G401.6 (cell line): ENCODE results near the gene PDX1.

Experiments
- FAIRE-seq: peaks from 2 replicates; lab custom pipeline; 2012; peaks lifted over from hg19 to GRCh38; lab: Jason Lieb, UNC

The PDX1 gene

DNA sequence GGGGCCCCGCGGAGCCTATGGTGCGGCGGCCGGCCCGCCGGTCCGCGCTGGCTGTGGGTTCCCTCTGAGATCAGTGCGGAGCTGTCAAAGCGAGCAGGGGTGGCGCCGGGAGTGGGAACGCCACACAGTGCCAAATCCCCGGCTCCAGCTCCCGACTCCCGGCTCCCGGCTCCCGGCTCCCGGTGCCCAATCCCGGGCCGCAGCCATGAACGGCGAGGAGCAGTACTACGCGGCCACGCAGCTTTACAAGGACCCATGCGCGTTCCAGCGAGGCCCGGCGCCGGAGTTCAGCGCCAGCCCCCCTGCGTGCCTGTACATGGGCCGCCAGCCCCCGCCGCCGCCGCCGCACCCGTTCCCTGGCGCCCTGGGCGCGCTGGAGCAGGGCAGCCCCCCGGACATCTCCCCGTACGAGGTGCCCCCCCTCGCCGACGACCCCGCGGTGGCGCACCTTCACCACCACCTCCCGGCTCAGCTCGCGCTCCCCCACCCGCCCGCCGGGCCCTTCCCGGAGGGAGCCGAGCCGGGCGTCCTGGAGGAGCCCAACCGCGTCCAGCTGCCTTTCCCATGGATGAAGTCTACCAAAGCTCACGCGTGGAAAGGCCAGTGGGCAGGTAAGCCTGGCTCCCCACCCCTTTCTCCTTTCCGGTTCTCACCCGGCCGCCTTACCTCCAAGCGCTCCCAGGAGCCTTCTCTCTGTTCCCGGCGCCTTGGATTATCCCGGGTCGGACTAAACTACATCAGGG lies at the start of gene PDX1:
TSS of gene PDX1 (plus strand) at position 67 of the 743 bp plus-strand sequence. CDS start at position 206, 139 bp downstream.
- no peak for FAIRE-seq

DNA sequence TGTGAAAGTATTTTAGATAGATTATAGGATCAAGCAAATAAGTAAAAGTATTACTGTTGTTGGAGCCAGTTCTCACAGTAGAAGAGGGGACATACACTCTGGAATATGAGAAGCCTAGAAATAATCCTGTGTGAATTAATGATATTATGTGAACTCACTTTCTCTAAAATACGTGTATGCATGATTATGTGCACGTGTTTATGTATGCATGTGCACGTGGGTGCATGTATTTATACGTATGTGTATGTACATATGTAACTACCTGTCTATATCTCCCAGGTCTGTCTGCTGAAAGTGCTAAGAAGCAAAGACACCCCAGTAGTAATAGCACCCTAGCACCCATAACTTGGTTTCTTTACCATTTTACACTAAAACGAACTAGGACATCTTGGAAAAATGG lies 41.5 kb upstream of the PDX1 start:
- no peak for FAIRE-seq

DNA sequence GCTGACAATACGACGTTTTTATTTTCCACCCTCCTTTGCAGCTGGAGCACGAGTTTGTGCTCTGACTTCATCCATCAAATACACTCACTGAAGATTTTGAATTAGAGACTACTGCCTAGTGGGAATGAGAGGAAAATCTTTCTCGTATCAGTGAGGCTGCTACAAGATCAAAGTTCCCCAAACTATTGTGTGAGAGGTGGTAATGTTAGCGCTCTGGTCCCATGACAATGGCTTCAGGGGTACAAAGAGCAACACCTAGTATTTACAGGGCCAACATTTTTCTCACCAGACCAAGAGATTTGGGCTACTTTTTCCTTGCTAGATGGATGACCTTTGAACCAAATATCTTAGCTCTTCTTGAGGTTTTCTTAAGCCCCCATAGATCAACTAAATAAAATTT lies 30.3 kb upstream of the PDX1 start:
- FAIRE-seq = no peak

DNA sequence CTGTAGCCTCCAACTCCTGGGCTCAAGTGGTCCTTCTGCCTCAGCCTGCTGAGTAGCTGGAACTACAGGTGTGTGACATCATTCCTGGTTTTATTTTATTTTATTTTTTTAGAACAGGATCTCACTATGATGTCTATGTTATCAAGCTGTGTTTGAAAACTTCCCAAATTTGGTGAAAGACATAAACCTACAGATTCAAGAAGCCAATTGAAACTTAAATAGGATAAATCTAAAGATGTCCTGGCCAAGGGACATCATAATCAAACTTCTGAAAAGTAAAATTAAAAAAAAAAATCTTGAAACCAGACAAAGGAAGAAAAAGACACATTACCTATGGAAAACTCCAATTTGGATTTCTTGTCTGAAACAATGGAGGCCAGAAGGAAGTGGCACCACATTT lies 23.1 kb upstream of the PDX1 start:
- FAIRE-seq = no peak

DNA sequence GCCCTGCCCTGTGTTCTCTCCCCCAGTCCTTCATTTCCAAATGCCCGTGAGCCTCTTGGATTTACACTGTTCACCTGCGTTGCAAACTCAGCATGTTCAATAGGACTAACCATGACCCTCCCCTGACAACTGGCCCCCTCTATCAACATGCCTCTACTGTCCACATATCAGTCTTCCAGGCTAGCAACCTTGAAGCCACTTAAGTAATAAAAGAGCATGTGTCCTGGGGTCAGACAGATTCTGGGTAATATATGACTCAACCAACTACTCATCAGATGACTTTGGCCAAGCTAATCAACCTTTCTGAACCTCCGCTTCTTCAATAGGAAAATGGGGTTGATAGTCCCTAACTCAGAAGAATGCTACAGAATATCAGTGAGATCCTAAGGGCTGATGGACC lies 15.1 kb upstream of the PDX1 start:
- no peak for FAIRE-seq

DNA sequence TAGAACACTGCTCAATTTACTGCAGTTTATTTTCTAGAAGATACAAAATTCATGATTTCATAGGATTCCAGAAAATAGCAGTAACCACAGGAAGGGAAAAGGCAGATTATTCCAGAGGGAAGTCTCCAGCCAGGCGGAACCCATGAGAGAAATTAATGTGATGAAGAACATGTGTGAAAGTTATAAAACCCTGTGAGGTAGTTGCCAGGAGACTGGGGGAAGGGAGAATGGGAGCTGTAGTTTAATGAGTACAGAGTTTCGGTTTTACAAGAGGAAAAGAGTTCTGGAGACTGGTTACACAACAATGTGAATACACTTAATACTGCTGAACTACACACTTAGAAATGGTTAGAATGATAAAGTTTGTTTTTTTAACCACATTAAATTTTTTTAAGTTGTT lies 14.2 kb upstream of the PDX1 start:
- FAIRE-seq = no peak

DNA sequence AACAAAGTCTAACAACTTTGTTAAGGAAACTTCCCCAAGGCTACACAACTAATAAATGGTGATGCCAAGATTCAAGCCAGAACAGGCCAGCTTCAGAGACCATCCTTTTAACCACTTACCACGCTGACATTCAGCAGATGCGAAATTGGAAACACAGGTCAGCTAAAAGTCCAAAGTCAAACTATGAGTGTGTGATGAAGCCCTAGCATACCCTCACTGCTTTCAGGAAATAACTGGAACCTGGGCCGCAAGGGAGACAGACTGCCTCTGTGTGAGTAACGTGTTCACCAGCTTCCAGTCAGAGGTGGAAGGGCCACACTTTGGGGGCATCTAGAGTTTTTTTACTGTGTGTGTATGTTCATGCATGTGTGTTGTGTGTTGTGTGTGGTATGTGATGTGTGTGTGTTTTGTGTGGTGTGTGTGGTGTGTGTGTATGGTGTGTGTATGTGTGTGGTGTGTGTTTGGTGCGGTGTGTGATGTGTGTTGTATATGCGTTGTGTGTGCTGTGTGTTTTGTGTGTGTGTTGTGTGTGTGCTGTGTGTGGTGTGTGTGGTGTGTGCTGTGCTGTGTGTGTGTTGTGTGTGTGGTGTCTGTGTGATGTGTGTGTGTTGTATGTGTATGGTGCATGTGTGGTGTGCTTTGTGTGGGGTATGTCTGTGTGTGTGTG lies 12.5 kb upstream of the PDX1 start:
- FAIRE-seq = no peak

DNA sequence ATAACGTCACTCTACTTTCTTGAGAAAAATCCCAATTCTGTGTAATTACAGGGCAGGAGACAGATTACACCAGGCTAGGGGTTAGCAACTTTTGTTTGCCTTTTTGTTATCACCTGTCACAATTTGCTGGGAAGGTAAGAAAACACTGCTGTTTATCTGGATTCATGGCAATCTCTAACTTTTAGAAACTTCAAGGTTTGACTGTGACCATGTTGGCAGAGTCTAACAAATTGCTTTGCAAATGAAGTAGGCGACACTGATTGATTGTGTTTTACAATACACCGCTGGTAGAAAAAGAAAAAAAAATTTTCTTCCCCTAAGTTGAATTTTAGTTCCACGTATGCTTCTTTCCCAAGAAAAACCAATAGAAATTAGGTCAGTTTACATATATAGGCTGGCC lies 10.4 kb upstream of the PDX1 start:
- no peak for FAIRE-seq

DNA sequence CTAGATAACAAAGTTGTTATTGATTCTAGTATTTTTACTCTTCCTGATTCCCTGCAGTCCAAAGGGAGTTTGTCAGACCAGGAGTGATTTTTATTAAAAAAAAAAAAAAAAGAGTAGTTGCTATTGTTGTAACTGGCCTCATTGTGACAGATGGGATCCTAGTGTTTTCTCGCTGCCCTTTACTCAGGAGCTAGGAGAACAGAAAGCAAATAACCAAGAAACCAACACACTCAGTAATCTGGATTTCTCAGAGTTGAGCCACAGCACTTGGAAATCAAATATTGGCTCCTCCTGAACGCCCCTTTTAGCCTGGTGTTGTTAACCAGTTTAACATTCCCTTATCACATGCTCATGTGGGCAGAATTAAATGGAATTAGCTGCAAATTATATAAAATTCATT lies 8.3 kb upstream of the PDX1 start:
- no peak for FAIRE-seq

DNA sequence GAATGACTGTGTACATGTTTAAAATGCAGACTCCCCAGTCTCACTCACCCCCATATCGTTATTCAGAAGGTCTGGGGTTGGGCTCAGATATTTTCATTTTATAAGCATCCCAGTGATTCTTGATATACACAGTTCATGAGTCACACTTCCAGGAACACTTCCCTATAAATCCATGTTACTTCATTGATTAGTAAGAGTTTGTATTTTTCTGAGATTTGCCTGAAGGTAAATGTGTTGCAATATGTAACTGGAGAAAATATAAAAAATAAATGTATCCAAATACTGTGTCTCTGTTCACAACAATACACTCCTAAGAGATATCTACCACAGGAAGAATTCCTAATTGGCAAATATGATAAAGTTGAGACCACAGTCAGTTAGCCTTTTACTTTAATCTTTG lies 6.6 kb upstream of the PDX1 start:
- no peak for FAIRE-seq

DNA sequence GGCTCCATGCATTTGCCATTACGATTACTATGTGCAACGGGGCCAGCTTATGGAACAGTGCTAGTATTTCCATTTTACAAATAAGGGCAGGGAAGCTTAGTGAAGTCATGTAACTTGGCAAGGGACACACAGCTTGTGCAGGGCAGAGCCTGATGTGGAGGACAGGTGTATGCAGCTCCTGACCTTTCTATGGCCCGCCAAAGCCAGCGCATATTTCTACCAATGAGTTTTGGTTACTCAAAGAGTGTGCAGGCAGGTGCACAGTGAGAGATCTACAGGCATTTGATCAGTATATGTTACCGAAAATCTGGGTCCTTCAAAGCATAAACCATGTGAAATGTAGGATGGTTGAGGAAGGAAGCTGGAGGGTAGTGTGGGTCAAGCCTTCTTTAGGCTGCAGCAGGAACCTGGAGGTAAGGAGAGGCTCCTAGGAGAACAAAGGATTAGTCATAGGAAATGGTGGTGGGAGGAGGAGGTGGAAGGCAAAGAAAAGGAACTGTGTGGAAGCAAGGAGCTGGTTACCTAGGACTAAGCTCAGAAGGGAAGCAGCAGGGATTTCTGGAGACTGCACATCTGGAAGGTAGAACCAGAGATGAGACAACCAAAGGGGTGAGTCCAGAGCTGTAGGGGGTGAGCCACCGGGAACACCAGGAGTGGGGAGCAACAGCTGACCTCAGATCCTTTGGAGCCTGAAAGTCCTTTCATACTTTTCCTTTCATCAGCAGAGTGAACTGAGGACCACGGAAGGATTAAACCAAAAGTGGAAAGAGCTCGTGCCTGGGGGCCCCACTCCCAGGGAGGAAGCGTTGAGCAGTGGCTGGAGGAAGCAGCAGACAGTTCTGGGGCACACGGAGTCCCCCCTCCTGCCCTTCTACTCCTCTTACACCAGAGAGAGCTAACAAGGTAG lies 4.2 kb upstream of the PDX1 start:
- FAIRE-seq = no peak

DNA sequence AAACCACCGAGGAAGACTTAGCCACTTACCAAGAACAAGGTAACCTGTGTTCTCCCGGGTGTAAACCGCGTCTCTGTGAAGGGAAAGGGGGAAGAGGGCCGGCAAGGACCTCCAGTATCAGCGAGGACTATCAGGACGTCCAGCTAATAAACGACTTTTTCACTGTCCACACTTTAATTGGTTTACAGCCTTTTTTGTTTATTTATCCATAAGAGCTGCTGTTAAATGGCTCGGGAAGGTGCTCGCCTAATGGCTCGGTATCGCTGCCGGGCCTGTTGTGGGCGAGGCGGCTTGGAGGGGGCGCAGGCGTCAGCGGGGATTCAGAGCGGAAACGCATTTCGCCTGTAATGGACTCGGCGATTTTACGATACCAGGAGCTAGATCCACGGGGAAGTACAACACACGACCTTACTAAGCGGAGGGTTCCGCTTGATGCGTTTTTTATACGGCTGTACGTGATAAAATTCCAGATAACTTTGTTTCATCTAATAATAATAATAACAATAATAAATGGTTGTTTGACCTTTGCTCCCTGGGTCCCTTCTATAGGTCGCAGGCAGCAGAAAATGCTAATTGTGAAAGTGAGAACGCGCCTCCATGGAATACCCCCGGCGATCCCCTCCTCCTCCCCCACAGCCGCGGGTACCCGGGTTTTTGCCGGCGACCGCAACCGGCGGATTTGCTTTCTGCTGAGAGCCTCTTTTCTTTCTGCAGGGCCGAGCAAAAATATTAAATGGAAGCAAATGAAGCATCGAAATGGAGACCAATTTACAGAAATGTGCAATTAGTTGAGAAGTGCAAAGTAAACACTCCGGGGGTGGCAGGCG lies 2.5 kb upstream of the PDX1 start:
- no peak for FAIRE-seq

DNA sequence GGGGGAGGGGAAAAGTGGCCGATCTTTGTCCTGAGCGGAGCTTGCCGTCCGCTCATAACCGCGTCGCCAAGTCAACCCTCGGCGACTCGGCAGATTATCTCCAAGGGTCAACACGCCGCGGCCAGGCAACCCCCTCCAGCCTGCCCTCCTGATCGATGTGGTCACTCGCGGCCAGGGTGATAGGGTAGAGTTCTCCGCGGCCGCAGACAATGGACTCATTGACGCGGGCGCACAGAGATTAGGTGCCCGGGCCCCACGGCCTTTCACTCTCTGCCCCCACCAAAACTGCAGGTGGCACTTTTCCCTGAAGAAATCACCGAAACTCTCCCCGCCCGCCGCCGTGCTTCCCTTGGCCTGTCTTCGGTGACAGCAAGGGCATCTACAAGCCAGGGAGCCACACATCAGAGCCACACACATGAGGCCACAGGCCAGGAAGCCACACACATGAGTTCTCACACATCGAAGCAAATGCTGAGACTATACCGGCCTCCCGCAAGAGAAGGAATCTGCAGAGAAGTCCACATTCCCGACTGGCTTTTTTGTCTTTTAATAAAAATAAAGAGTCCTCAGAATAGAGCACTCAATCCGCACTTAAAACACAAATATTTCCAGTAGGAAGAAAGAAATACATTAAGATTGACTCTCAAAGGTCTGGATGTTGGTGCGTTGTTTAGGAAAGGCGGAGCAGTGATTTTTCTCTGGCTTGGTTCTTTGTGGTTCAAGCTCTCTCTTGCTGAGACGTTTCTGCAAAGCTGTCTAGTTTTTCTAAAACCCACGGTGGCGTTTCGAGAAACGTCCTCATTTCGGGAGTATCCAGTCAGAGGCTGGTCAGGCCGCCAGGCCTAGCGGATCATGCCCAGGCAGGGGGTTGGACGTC lies 1.5 kb upstream of the PDX1 start:
- FAIRE-seq = no peak

DNA sequence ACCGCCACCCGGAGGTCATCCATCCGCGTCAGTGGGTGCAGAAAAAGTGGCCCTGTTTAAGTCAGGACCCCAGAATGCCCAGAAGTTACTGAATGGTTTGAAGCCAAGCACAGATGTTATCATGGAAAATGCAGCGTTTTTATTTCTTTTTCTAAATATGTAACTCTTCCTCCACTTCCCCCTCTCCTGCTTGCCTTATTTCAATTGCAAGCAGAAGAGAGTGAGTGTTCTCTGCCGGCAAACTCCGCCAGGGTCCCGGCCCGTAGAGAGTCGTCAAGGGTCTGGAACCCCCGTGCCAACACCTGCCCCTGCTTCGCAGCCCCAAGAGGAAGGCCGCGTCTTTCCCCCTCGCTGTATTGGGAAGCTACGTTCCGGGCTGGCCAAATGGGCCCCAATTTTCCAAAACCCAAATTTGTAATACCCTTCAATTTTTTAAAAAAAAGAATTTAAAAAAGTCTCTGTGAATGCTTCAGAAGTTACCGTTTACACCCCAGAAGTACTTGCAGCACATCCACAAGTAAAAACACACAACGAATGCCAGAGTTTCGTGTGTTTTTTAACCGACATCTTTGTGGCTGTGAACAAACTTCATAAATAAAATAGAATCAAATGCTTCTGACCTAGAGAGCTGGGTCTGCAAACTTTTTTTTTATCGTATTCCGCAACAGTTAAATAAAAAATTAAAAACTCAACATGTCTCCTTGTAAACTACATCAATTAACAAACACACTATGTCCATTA lies 712 bp upstream of the PDX1 start:
- FAIRE-seq = no peak

DNA sequence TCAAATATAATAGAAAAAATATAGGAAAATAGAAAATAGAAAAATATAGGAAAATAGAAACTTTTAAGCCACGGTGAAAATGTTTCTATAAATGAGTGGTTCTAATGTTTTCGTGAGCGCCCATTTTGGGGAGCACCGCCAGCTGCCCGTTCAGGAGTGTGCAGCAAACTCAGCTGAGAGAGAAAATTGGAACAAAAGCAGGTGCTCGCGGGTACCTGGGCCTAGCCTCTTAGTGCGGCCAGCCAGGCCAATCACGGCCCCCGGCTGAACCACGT lies 204 bp upstream of the PDX1 start:
- FAIRE-seq = no peak

DNA sequence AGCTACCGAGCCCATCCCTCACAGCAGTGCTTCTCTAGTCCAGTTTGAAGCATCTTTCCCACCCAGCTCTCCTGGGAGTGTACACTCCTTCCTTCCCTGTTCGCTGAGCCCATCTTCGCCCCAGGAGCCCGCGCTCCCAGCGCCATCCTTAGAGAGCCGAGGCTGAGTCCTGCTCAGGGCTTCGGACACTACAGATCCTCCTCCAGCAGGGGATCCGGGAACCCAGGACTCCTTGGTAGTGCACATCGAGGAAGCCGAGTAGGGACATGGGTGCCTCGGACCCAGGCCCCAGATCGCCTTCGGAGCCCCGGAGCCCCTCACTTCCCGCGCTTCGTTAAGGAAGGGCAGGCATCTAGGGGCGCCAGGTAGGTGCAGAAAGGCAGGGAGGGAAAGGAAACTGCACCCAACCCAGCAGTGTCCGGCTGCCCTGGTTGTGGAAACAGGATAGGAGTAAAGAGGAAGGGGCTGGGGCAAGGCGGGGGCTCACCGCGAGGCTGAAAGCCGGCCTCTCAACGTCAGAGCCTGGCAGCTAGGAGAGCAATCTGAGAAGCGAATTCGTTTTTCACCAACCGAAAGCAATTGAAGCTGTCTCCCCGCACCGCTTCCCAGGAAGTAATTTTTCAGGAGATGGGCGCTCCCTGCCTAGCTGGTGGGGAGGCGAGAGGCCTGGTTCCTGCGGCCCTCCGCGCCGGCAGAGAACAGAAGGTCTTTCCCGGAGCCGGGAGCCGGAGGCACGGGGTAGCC lies 1.0 kb downstream of the PDX1 start:
- no peak for FAIRE-seq

DNA sequence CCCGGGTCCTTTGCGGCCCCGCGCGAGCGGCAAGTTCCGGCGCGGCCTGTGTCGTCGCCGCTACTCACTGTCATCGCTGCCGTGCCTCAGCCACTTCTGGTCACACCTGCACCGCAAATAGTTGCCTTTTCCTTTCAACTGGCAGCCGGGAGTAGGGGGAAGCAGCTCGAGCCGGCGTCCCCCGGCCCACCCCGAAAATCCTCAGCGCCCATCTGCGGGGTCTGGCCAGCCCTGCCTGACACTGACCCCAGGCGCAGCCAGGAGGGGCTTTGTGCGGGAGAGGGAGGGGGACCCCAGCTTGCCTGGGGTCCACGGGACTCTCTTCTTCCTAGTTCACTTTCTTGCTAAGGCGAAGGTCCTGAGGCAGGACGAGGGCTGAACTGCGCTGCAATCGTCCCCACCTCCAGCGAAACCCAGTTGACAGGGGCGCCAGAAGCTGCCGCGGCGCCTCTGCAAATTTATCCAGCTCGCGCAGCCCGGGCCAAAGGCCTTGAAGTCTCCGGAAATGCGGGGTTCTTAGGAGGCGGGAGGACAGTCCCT lies 1.7 kb downstream of the PDX1 start:
- no peak for FAIRE-seq

DNA sequence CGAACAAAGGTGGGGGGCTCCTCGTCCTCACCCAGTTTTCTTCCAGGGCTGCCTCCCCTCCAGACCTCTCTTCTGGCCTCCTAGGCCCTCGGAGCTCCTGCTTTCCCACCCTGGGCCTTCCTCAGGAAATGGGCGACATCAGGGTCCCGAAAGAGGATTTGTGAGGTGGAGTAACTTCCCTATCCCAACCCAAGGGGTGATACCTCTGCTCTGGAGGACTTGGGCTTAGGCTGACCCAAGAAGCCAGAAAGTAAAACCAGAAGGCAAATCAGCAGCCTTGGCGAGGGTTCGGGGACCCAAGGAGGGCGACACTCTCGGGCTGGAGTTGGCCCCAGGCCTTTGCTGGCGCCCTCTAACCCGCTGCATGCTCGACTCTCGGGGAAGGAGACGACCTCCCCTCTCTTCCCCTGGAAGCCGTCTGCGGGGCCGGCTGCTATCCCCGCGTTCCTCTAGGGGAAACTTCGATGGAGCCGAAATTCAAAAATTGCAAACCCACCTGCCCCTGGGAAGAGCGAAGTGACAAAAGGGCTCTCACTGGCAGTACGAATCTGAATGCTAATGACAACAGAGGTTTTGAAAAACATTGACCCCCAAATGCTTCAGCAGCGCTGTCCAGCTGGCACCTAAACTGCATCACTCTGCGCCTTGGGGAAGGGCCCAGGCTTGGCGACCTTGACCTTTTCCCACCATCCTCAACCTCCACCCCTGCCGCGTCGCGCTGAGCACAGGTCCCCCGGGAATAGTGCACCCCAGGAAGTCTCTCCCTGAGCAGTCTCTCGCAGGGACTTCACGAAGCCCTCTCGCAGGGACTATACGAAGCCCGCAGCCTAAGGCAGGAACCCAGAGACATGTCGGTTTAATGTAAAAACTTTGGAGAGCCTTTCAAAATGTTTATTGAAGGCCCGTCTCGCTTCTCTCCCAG lies 2.4 kb downstream of the PDX1 start:
- no peak for FAIRE-seq
